Heart right ventricle (tissue), 16 donors: ENCODE data around the gene BASP1. TPM values are rescaled to one million over a fixed set of nuclear protein-coding genes. Genes with fewer than 3 reads are reported as not detected.

ENCODE experiments used
- ATAC-seq, 8 donors: fragments of 200-7000 bp; cut with Tn5 transposase; one replicate each; pipeline ENCODE4 v1.9.1; 2020; ENCODE audit warnings: mild to moderate bottlenecking in 8 of 8, moderate library complexity in 8 of 8, moderate number of reproducible peaks in 1 of 8
- DNase-seq, 2 donors: peaks; one replicate each; pipeline ENCODE4 v3.0.0-alpha.2; 2020
- H3K27ac ChIP-seq, 10 donors: fragments of 200-600 bp; sonication (generic) in 2 of 10; one replicate each; pipeline versions ENCODE4 v1.5.0 to v1.8.0; 2020 to 2022; ENCODE audit warnings: mild to moderate bottlenecking in 3 of 10
- H3K27me3 ChIP-seq, 7 donors: fragments of 200-600 bp; one replicate each; pipeline ENCODE4 v1.8.0; 2021 to 2022; ENCODE audit warnings: mild to moderate bottlenecking in 2 of 7
- H3K36me3 ChIP-seq, 9 donors: fragments of 200-600 bp; sonication (generic) in 1 of 9; one replicate each; pipeline versions ENCODE4 v1.5.0 to v1.8.0; 2020 to 2022; ENCODE audit warnings: mild to moderate bottlenecking in 2 of 9
- H3K4me1 ChIP-seq, 9 donors: fragments of 200-600 bp; sonication (generic) in 1 of 9; one replicate each; pipeline versions ENCODE4 v1.5.0 to v1.8.0; 2020 to 2022; ENCODE audit warnings: mild to moderate bottlenecking in 4 of 9
- H3K4me3 ChIP-seq, 10 donors: fragments of 200-600 bp; sonication (generic) in 2 of 10; one replicate each; pipeline versions ENCODE4 v1.5.0 to v1.8.0; 2020 to 2022; ENCODE audit warnings: mild to moderate bottlenecking in 7 of 10, moderate library complexity in 2 of 10
- H3K9me3 ChIP-seq, 11 donors: fragments of 200-600 bp in 10 of 11; sonication (generic) in 2 of 11; one replicate each; pipeline versions ENCODE4 v1.5.0 to v1.8.0; 2013 to 2022; ENCODE audit warnings: mild to moderate bottlenecking in 2 of 11, control low read depth in 1 of 11, moderate library complexity in 1 of 11
- CTCF ChIP-seq, 9 donors: fragments of 200-600 bp; sonication (generic) in 2 of 9; IDR thresholded peaks; one replicate each; pipeline versions ENCODE4 v1.5.0 to v1.8.0; 2021 to 2022; ENCODE audit warnings: antibody characterized with exemption in 9 of 9, mild to moderate bottlenecking in 5 of 9, moderate library complexity in 1 of 9
- WGBS, 2 donors: extraction: QIAGEN DNeasy Blood & Tissue Kit; methylation state at CpG; one replicate each; pipeline ENCODE4 v1.1.7; 2013; ENCODE audit warnings: inconsistent platforms in 1 of 2; 5-methylcytosine and 5-hydroxymethylcytosine counted together
- intact Hi-C, 10 donors: fragments of 100-400 bp; cut with DNase I; formaldehyde crosslinking; loops; one replicate each; pipeline versions ENCODE4 v1.11.1 to v1.14.2; 2022
- polyA plus RNA-seq, 2 donors: library from polyadenylated mRNA; stranded (reverse); fragments of 200-250 nt; gene quantifications; one replicate each; pipeline ENCODE4 v1.2.3, GENCODE V29; 2013
- total RNA-seq, 10 donors: library from RNA; stranded (reverse); fragmentation: NEBNext Ultra II Directional in 3 of 10; extraction: Animal tissue kit (Norgen Biotek cat#: 25700) in 3 of 10; gene quantifications; one replicate each; pipeline versions ENCODE4 v1.2.1 to v1.2.4, GENCODE V29; 2021 to 2023
- donor health status: Arrhythmogenic right ventricular cardiomyopathy.
- donor health status: ischemic (EF 13 %, LVEDD 7.1; RV severe dilation, severe dysfunction).
- donor health status: healthy with polysubstance abuse.
- donor health status: DM: no; HTN: yes; CAD: no.
- donor health status: DM: no; HTN: no; CAD: no.
- donor health status: ischemic (EF 25% LVEDD 6.9; RV normal size, moderate dysfunction).
- donor health status: ischemic (EF 25% LVEDD 5.7; RV mildly dilated, moderate dysfunction).
- donor health status: healthy.
- donor health status: DM: yes; HTN: yes; CAD: no.
- donor health status: Ischemic cardiomyopathy.
- donor health status: ischemic (EF 35%, LVEDD 5.7; RV mildly dilated, moderate dysfunction).
- donor health status: nonischemic (EF 11% LVEDD 7.7; RV severe dilation, severe dysfunction).
- donor health status: DM: yes; HTN: yes; CAD: no.
- donor health status: PGD.
- donor health status: ischemic (EF 29% LVEDD 5.4; RV normal size, mild dysfunction).
- donor health status: nonischemic (EF 23%, LVEDD 6.1; RV moderate dilation, normal function).

BASP1 gene
- total and polyA plus RNA-seq, 12 donors, result 0.42 to 8.8 (median 1.6) TPM

- no peaks in the 10 kb centered on the region for H3K9me3 ChIP-seq
- 82 to 88% methylated on average over 9 of the region's 9 CpGs for WGBS, 2 donors
- H3K27me3 ChIP-seq, result peaks cover 0 to 18% (median 8%) of the 10 kb centered on the region in 7 donors
- no peak for TF ChIP-seq CTCF (IDR thresholded peaks at IDR 0.05)
- no peak for ATAC-seq
- H3K4me3 ChIP-seq, result no peak overlapping the region
- no peak overlapping the region for H3K27ac ChIP-seq
- no peak for DNase-seq
- intact Hi-C loops, result no loop called here
- peaks cover 0 to 10% (median 0%) of the 10 kb centered on the region in 9 donors for H3K36me3 ChIP-seq
- peaks cover 0 to 62% (median 0%) of the 10 kb centered on the region in 9 donors for H3K4me1 ChIP-seq
Observed at GRCh38 chr5:17232405-17232804, 15.0 kb downstream of the BASP1 start.

- WGBS, 2 donors, result 88 to 89% methylated on average over 6 of the region's 6 CpGs
- ATAC-seq (no peak), DNase-seq (no peak)
- Histone ChIP-seq H3K36me3 (peaks cover 0 to 10% (median 0%) of the 10 kb centered on the region in 9 donors), H3K9me3 (no peaks in the 10 kb centered on the region), H3K27ac (peak overlapping the region in 1 of 10 donors; percentile 66), H3K27me3 (peaks cover 0 to 12% (median 3%) of the 10 kb centered on the region in 7 donors), H3K4me1 (peaks cover 0 to 52% (median 0%) of the 10 kb centered on the region in 9 donors), H3K4me3 (no peak overlapping the region)
- intact Hi-C loops, result no loop called here
- no peak for TF ChIP-seq CTCF (IDR thresholded peaks at IDR 0.05)
Observed at GRCh38 chr5:17233488-17233887, 16.1 kb downstream of the BASP1 start.

- H3K27ac ChIP-seq, result peak overlapping the region in 1 of 10 donors; percentile 66
- no peak for DNase-seq
- H3K27me3 ChIP-seq, result peaks cover 0 to 12% (median 3%) of the 10 kb centered on the region in 7 donors
- no peak for TF ChIP-seq CTCF (IDR thresholded peaks at IDR 0.05)
- H3K36me3 ChIP-seq, result peaks cover 0 to 10% (median 0%) of the 10 kb centered on the region in 9 donors
- intact Hi-C loops, result no loop called here
- peaks cover 0 to 43% (median 0%) of the 10 kb centered on the region in 9 donors for H3K4me1 ChIP-seq
- H3K9me3 ChIP-seq, result no peaks in the 10 kb centered on the region
- 91 to 95% methylated on average over 5 of the region's 5 CpGs for WGBS, 2 donors
- no peak for ATAC-seq
- no peak overlapping the region for H3K4me3 ChIP-seq
Observed at GRCh38 chr5:17234374-17234773, 16.9 kb downstream of the BASP1 start.

- Histone ChIP-seq H3K36me3 (peaks cover 0 to 7% (median 0%) of the 10 kb centered on the region in 9 donors), H3K27me3 (peaks cover 0 to 10% (median 3%) of the 10 kb centered on the region in 7 donors), H3K9me3 (no peaks in the 10 kb centered on the region), H3K4me1 (peaks cover 0 to 37% (median 0%) of the 10 kb centered on the region in 9 donors), H3K27ac (peak overlapping the region in 1 of 10 donors; percentile 54), H3K4me3 (no peak overlapping the region)
- no peak for DNase-seq
- 91 to 92% methylated on average over 5 of the region's 5 CpGs for WGBS, 2 donors
- ATAC-seq, result no peak
- intact Hi-C loops, result no loop called here
- no peak for TF ChIP-seq CTCF (IDR thresholded peaks at IDR 0.05)
Observed at GRCh38 chr5:17235731-17236330, 18.4 kb downstream of the BASP1 start.
